Measurements from ENCODE around the gene C11orf65. TPM values are rescaled to one million over a fixed set of nuclear protein-coding genes. Genes with fewer than 3 reads are reported as not detected.

C11orf65 gene
- total RNA-seq, 4 donors from 2014 or later, result 0.46 to 1.1 TPM; not detected in 2

DNA sequence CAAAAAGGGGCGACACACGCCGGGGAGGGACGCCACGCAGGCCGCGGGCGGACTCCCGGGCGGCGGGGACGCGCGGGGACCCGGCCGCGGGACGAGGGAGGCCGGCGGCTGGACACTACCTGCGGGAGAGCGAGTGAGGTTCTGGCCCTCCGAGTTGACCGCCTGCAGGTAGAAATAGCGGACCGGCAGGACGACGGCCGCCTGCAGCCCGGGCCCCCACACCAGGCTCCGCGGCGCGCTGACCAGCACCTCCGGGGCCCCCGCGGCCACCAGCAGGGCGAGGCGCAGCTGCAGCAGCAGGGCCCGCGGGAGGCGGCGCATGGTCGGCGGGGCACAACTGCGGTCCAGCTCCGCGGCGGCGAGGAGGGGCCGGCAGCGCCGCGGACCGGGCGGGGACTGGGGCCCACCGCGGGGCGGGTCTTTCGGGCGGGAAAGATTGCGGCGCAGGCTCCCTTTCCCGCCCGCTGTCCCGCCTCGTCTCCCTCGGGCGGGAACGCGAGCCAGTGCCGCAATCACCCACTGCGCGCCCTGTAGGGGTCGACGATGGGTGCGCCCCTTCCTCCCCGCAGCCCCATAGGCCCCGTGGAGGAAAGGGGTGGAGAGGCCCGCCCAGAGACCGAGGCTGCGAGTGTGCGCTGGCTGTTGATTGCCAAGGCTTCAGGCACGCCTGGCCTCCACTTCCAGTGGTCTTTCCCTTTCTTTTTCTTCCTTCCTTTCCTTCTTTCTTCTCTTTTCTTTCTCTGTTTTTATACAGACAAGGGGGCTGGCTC, 30.9 kb upstream of the C11orf65 start, which contains the start of gene POGLUT3:
TSS of gene POGLUT3 (minus strand) at position 339 of the 770 bp plus-strand sequence. CDS start at position 321, 18 bp downstream.
- Histone ChIP-seq H3K36me3 (no peaks in the 10 kb centered on the region), H3K27me3 (no peaks in the 10 kb centered on the region), H3K27ac (peak within 1 kb of the TSS; percentile 96 to 99), H3K9me3 (no peaks in the 10 kb centered on the region), H3K4me1 (no peaks in the 10 kb centered on the region), H3K4me3 (peak within 1 kb of the TSS; percentile 55 to 83)
- TF ChIP-seq POLR2A (IDR thresholded peaks at IDR 0.05), result peak; percentile 22 to 36
- TF ChIP-seq, protein P1, sequence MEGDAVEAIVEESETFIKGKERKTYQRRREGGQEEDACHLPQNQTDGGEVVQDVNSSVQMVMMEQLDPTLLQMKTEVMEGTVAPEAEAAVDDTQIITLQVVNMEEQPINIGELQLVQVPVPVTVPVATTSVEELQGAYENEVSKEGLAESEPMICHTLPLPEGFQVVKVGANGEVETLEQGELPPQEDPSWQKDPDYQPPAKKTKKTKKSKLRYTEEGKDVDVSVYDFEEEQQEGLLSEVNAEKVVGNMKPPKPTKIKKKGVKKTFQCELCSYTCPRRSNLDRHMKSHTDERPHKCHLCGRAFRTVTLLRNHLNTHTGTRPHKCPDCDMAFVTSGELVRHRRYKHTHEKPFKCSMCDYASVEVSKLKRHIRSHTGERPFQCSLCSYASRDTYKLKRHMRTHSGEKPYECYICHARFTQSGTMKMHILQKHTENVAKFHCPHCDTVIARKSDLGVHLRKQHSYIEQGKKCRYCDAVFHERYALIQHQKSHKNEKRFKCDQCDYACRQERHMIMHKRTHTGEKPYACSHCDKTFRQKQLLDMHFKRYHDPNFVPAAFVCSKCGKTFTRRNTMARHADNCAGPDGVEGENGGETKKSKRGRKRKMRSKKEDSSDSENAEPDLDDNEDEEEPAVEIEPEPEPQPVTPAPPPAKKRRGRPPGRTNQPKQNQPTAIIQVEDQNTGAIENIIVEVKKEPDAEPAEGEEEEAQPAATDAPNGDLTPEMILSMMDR (IDR thresholded peaks at IDR 0.05), result peak in 1 of 4 experiments; percentile 31
- intact Hi-C loops (cut with DNase I; ENCODE audit: low total_unique reads), result no loop called here
- peak; percentile 45 to 65 for DNase-seq

DNA sequence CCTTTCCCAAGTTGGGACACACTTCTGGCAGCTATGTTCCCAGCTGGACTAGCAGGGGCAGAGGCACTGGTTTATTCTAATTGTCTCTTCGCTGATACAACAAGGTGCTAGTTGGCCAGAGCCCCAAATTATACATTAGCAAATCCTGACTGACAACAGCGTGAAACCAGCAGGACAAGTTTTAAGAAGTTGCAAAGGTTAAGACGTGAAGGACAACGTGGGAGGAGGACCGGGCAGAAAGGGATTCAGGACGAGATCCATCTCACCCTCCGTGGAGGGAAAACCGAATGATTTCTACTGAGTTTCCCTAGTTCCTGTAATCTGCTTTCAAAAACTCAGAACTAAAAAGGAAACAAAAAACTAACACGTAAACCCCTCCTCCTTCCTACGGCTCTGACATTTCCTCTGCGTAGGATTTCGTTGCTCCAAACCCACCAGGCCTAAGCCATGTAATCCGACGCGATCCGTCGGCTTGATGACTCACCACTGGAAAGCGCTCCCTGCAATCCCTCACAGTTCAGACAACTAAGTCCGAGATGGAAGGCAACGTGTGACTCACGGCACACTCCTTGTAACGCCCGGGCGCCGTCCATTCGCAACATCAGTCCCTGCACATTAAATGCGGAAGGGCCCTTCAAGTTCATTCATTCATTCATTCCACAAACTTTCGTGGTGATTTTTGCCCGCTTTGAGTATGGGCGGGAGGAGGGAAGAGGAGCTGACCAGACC, 30.2 kb upstream of the C11orf65 start:
- Histone ChIP-seq H3K27ac (peak overlapping the region; percentile 96 to 99), H3K27me3 (no peaks in the 10 kb centered on the region), H3K36me3 (no peaks in the 10 kb centered on the region), H3K9me3 (no peaks in the 10 kb centered on the region), H3K4me3 (peak overlapping the region; percentile 55 to 83), H3K4me1 (no peaks in the 10 kb centered on the region)
- TF ChIP-seq, protein P1 (IDR thresholded peaks at IDR 0.05), result no peak
- peak; percentile 82 to 90 for TF ChIP-seq POLR2A (IDR thresholded peaks at IDR 0.05)
- intact Hi-C loops (cut with DNase I; ENCODE audit: low total_unique reads), result no loop called here
- peak; percentile 90 to 96 for DNase-seq

DNA sequence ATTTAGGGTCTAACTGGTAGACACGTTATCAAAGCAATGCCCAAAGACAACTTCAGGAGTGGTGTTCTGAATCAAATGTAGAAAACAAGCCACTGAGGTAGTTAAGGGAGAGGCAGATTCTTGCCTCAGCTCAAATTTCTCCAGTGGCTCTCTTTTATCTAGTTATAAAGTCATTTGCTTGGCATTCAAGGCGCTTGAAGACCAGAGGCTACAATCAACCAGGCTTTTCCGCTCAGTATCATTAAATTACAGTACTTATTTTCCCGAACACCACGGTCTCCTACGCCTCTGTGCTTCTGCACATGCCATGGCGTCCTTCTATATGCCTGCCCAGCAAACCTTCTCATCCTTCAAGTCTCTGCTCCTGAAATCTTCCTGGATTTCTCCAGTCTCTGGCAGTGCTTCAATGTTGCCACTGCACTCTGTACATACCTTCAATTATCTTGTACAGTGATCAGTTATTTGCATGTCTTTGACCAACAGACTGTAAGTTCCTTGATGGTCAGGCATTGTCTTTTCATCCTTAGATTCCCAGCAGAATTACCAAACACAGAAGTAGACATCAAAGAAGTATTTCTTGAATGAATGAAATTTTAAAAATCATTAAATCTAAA, 29.4 kb upstream of the C11orf65 start:
- no peaks in the 10 kb centered on the region for H3K27me3 ChIP-seq
- no peaks in the 10 kb centered on the region for H3K9me3 ChIP-seq
- peak overlapping the region; percentile 55 to 83 for H3K4me3 ChIP-seq
- H3K4me1 ChIP-seq, result no peaks in the 10 kb centered on the region
- no peak for DNase-seq
- H3K36me3 ChIP-seq, result no peaks in the 10 kb centered on the region
- TF ChIP-seq, protein P1 (IDR thresholded peaks at IDR 0.05), result no peak
- no peak for TF ChIP-seq POLR2A (IDR thresholded peaks at IDR 0.05)
- H3K27ac ChIP-seq, result peak overlapping the region; percentile 96 to 99
- intact Hi-C loops (cut with DNase I; ENCODE audit: low total_unique reads), result no loop called here

DNA sequence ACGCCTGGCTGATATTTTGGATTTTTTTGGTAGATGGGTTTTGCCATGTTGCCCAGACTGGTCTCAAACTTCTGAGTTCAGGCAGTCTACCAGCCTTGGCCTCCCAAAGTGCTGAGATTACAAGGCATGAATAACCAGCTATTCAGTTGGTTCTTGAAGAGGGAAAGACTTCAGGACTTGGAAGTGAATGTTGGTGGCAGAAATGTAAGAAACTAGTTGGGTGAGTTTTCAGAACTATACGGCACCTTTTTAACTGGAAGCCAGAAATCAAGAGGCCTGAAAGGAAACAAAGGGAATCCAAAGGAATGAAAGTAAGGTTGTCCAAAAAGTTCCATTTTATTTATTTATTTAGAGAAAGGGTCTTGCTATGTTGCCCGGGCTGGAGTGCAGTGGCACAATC, 28.0 kb upstream of the C11orf65 start:
- Histone ChIP-seq H3K4me3 (no peak overlapping the region), H3K27ac (no peak overlapping the region), H3K4me1 (no peaks in the 10 kb centered on the region), H3K9me3 (no peaks in the 10 kb centered on the region), H3K27me3 (no peaks in the 10 kb centered on the region), H3K36me3 (no peaks in the 10 kb centered on the region)
- TF ChIP-seq POLR2A (IDR thresholded peaks at IDR 0.05), result no peak
- TF ChIP-seq, protein P1 (IDR thresholded peaks at IDR 0.05), result no peak
- no peak for DNase-seq
- intact Hi-C loops (cut with DNase I; ENCODE audit: low total_unique reads), result no loop called here

All from uterus (tissue), 4 donors.